Measurements from ENCODE around the gene DMBX1.

Gene DMBX1

DNA sequence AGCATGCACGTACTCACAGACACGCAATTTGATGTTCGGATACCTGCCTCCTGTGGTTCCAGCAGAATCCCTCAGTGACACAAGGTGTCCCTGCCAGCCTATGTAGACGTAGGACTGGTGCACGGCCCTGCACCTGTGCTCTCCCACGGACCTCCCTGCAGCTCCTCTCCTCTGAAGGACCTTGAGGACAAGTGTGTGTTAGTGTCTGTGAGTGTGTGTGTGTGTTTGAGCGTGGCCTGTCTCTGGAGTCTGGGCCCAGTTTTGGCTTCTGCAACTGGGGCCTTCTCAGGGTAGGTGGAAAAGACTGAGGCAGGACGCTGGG is 22.5 kb upstream of the DMBX1 start:
- TF ChIP-seq, protein P1, sequence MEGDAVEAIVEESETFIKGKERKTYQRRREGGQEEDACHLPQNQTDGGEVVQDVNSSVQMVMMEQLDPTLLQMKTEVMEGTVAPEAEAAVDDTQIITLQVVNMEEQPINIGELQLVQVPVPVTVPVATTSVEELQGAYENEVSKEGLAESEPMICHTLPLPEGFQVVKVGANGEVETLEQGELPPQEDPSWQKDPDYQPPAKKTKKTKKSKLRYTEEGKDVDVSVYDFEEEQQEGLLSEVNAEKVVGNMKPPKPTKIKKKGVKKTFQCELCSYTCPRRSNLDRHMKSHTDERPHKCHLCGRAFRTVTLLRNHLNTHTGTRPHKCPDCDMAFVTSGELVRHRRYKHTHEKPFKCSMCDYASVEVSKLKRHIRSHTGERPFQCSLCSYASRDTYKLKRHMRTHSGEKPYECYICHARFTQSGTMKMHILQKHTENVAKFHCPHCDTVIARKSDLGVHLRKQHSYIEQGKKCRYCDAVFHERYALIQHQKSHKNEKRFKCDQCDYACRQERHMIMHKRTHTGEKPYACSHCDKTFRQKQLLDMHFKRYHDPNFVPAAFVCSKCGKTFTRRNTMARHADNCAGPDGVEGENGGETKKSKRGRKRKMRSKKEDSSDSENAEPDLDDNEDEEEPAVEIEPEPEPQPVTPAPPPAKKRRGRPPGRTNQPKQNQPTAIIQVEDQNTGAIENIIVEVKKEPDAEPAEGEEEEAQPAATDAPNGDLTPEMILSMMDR (IDR thresholded peaks at IDR 0.05; ENCODE audit: borderline replicate concordance, insufficient read depth, low read depth, low read length) = no peak
- H3K4me3 ChIP-seq (ENCODE audit: low read depth, low read length) = no peak overlapping the region

DNA sequence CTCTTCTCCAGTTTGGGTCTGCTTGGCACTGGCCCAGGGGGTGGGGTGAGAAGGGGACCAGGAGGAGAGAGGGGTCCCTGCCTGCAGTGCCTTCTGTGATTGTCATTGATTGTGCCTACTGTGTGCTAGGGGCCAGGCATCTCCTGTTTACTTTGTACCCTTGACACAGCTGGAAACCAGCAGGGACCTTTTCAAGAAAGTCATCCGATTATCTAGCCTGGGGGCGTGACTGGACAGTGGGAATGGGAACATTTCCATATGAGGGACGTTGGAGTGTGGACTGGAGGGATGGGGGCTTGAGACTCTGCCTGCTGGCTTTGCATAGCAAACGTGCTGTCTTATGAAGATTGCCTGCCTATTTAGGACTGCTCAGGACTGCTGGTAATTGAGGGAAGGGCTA is 19.8 kb upstream of the DMBX1 start:
- TF ChIP-seq, protein P1 (IDR thresholded peaks at IDR 0.05; ENCODE audit: borderline replicate concordance, insufficient read depth, low read depth, low read length) = no peak
- no peak overlapping the region for H3K4me3 ChIP-seq (ENCODE audit: low read depth, low read length)

DNA sequence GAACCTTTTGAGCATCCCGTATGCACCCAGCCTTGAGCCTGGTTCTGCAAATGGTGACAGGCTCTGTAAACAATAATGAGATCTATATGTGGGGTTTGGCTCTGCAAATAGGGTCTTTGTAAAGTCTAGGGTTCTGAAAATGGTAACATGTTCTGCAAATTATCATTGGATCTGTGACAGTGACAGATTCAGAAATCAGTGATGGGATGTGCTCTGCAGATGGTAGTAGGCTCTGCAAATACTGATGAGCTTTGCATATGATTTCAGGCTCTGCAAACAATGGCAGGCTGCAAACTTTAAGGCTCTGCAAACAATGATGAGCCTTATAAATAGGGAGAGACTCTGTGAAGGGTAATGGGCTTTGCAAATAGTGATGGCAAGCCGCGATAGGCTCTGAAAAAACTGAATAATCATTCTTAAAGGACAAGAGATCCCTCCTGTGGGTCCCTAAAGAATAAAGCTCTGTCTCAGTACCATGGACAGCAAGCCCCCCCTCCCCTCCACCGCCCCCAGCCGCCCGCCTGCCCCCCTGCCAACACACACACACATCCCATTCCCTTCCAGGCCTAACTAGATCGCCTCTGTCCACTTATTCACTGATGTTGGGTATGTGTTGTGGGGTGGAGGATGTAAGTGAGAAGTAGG is 17.7 kb upstream of the DMBX1 start:
- TF ChIP-seq, protein P1 (IDR thresholded peaks at IDR 0.05; ENCODE audit: borderline replicate concordance, insufficient read depth, low read depth, low read length) = no peak
- no peak overlapping the region for H3K4me3 ChIP-seq (ENCODE audit: low read depth, low read length)

DNA sequence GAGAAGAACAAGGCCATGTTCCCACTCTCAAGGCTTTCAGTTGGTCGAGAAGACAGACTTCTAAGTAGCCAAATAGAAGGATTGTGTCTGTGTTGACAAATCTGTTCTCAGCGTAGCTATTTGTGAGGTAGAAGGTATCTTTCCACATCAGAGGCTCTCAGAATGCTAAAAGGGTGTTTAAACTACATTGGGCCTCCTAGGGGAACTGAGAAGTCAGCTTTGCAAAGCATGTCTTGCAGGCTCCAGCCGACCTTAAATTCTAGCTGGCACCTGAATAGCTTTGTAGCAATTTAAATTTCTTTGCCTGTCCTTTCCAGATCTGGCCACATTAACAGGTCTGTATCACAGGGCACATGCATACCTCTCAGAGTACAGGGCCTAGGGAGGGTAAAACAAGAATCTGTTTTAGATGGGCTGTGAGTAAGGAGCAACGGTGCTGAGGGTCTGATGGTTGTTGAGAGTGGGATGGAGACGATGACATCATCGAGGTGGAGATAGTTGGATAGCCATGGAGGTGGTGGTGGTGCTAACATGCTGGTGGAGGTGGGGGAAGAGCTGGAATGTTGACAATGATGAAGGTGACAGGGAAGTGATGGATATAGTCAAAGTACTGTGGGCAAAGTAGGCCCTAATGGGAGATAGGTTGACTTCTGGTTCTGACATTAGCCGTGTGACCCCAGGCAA is 17.0 kb upstream of the DMBX1 start:
- TF ChIP-seq, protein P1 (IDR thresholded peaks at IDR 0.05; ENCODE audit: borderline replicate concordance, insufficient read depth, low read depth, low read length) = no peak

DNA sequence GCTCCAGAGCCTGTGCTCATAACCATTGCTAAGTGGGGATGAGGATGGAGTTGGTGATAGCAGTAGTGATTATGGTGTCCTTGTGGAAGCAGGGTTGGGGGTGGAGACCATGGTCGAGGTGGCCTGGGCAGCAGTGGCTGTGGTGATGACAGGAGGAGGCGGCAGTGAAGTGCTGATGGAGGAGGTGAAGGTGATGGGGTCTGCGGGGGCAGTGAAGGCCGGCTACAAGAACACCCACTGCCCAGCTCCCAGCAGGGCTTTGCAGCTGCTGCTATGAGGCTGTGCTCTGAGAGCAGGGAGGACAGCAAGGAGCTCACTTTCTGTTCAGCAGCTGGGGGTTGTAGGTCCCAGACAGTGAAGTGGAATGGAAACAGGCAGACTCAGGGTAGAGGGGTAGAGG is 15.6 kb upstream of the DMBX1 start:
- H3K4me3 ChIP-seq (ENCODE audit: low read depth, low read length) = no peak overlapping the region
- TF ChIP-seq, protein P1 (IDR thresholded peaks at IDR 0.05; ENCODE audit: borderline replicate concordance, insufficient read depth, low read depth, low read length) = no peak

More for the DNA sequence above, 17.0 kb upstream of the DMBX1 start:
- H3K4me3 ChIP-seq (ENCODE audit: low read depth, low read length) = no peak overlapping the region

DNA sequence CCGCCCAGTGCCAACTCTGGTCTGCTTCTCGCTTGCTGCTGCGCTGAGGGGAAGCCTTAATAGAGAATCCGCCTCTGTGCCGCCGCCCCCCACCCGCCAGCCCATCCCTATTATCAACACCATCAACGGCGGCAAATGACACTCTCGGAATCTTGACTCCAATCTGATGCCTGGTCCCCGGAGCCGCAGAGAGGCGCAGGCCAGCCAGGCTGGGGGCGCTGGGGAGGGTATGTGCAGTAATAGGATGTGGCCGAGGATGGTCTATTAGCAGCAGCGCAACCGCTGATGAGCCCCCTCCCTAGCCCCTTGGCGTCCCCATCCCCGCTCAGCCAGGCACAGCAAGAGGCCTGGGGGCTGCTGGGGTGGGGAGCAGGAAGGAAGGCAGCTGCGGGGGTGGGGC is 15.1 kb upstream of the DMBX1 start:
- H3K4me3 ChIP-seq (ENCODE audit: low read depth, low read length) = no peak overlapping the region
- TF ChIP-seq, protein P1 (IDR thresholded peaks at IDR 0.05; ENCODE audit: borderline replicate concordance, insufficient read depth, low read depth, low read length) = no peak

DNA sequence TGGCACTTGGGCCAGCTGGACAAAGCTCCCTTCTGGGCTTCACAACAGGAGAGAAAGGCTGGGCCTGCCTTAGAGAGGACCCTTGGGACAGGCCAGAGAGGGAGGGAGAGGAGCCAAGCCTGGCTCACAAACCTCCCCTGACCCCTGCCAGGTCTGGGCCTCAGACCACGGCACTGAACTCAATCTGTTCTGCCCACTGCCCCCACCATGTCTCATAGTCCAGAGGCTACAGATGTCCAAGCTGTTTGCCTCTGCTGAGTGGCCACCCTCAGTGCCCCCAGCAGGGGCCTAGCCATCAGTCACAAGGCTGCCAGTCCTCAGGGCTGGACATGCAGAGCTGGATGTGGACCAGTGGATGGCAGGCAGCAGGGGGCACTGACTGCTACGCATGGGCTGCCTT is 13.0 kb upstream of the DMBX1 start:
- no peak overlapping the region for H3K4me3 ChIP-seq (ENCODE audit: low read depth, low read length)
- TF ChIP-seq, protein P1 (IDR thresholded peaks at IDR 0.05; ENCODE audit: borderline replicate concordance, insufficient read depth, low read depth, low read length) = no peak
